T-helper 1 cell treated with Interleukin-12 subunit alpha and Interleukin-12 subunit beta and Interleukin-4 antibody, amounts not matched to agents 30 μg/mL and 1 μg/mL, for 36 hours (primary cell): ENCODE measurements around the gene TRIM60.
"Not testable (repeated sequence)": the region's sequence is repeated elsewhere in the genome, so short reads cannot be mapped to it uniquely, and the experiment has no call there.

ENCODE experiments used
- H3K27ac Mint-ChIP-seq: one replicate; pipeline ENCODE4 v1.8.0; 2021; ENCODE audit warnings: mild to moderate bottlenecking, mixed read lengths
- H3K27me3 Mint-ChIP-seq: one replicate; pipeline ENCODE4 v1.8.0; 2021; ENCODE audit warnings: low read depth, mixed read lengths
- H3K36me3 Mint-ChIP-seq: one replicate; pipeline ENCODE4 v1.8.0; 2021; ENCODE audit warnings: low read depth, mixed read lengths
- H3K4me1 Mint-ChIP-seq: one replicate; pipeline ENCODE4 v1.8.0; 2021; ENCODE audit warnings: low read depth, mixed read lengths
- H3K4me3 Mint-ChIP-seq: one replicate; pipeline ENCODE4 v1.8.0; 2021; ENCODE audit warnings: mild to moderate bottlenecking, moderate library complexity, mixed read lengths
- H3K9me3 Mint-ChIP-seq: one replicate; pipeline ENCODE4 v1.8.0; 2021; ENCODE audit warnings: mixed read lengths

Gene TRIM60

DNA sequence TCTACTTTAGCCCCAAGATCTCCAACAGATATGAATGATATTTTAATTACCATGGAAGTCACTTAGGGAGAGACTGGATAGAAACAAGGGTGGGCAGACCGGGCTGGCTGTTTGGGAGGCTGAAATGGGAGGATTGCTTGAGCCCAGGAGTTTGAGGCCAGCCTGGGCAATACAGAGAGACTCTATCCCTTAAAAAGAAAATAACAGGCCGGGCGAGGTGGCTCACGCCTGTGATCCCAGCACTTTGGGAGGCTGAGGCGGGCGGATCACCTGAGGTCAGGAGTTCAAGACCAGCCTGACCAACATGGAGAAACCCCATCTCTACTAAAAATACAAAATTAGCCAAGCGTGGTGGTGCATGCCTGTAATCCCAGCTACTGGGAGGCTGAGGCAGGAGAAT, 53.0 kb downstream of the TRIM60 start:
- not testable (repeated sequence) for H3K9me3 Mint-ChIP-seq, H3K4me3 Mint-ChIP-seq, H3K27ac Mint-ChIP-seq, H3K4me1 Mint-ChIP-seq, H3K36me3 Mint-ChIP-seq, H3K27me3 Mint-ChIP-seq

DNA sequence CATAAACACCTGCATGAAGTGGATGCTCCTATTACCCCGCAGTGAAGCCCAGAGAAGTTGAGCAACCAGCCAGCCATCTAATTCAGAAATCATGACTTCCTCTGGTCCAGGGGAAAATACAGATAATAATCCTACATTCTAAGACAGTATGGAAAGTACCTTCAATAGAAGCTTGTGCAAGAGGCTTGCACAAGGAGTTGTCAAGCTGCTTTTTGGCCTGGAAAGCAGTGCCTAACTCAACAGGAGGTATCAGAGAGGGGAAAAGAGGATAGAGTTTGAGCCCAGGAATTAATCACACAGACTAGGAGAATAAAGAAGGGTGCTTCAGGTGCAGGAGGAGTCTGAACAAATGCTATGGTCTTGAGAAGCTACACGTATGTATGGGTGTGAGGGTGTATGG, 54.1 kb downstream of the TRIM60 start:
- Mint-ChIP-seq H3K27me3 (no peaks in the 10 kb centered on the region), H3K36me3 (peaks cover 1% of the 10 kb centered on the region), H3K4me1 (no peaks in the 10 kb centered on the region), H3K4me3 (no peak overlapping the region), H3K9me3 (no peaks in the 10 kb centered on the region), H3K27ac (no peak overlapping the region)

DNA sequence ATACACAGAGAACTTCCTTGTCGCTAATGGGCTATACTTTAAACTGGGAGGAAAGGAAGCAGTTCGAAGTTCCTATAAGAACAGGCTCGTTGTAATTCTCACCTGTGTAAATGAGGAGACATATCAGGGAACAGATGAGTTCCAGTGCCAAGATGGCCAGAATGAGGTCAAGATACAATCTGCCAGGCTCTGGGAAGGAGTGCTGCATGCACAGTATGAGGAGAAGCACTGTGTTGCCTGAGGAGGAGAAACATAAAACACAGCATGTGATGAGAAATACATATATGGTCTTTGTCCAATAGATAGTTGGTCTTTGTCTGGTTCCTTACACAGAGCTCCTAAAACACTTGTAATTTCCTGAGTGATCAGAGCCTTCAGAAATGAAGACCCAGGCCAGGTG, 56.6 kb downstream of the TRIM60 start:
- no peak overlapping the region for H3K27ac Mint-ChIP-seq
- H3K36me3 Mint-ChIP-seq, result peaks cover 1% of the 10 kb centered on the region
- no peaks in the 10 kb centered on the region for H3K4me1 Mint-ChIP-seq
- H3K27me3 Mint-ChIP-seq, result no peaks in the 10 kb centered on the region
- H3K9me3 Mint-ChIP-seq, result no peaks in the 10 kb centered on the region
- H3K4me3 Mint-ChIP-seq, result no peak overlapping the region
